Measurements from ENCODE around the gene CUX1. TPM values are rescaled to one million over a fixed set of nuclear protein-coding genes. Genes with fewer than 3 reads are reported as not detected.

The CUX1 gene
- total RNA-seq, 1 experiment from 2014 or later = 64.3 TPM

DNA sequence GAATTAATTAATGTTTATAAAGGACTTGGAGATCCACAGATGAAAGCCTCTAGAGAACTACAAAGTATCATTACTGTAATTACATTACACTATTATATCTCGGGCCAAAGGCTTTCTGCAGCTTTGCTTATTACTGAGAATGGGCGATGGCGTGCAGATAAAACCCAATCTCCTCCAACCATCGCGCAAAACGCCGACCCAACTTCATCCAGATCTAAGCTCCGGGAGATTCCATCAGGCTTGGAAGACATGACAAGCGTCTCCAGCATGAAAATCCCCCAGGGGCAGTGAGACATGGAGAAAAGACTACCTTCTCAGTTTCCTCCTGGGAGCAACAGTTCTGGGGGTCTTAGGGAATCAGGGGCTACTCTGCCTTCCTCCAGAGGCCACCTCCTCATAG, 42.2 kb upstream of the CUX1 start:
- POLR2A ChIA-PET = no interaction called here
- H3K4me3 Mint-ChIP-seq = no peak overlapping the region
- no peak for DNase-seq (ENCODE audit: low spot score)
- ATAC-seq = no peak
- no peaks in the 10 kb centered on the region for H3K36me3 Mint-ChIP-seq
- peaks cover 7% of the 10 kb centered on the region for H3K4me1 Mint-ChIP-seq
- H3K27me3 Mint-ChIP-seq (ENCODE audit: low read depth) = peaks cover 4% of the 10 kb centered on the region; the same call in 1 of the 2 replicates
- H3K9me3 Mint-ChIP-seq = no peaks in the 10 kb centered on the region
- TF ChIP-seq ELF4 (CRISPR knock-in tag; IDR thresholded peaks at IDR 0.05; ENCODE audit: low read depth) = no peak
- no peak for TF ChIP-seq TEAD1 (CRISPR knock-in tag; IDR thresholded peaks at IDR 0.05)
- no peak for TF ChIP-seq FOXK1 (CRISPR knock-in tag; IDR thresholded peaks at IDR 0.05)
- TF ChIP-seq JAZF1 (CRISPR knock-in tag; IDR thresholded peaks at IDR 0.05) = no peak
- TF ChIP-seq, protein P1, sequence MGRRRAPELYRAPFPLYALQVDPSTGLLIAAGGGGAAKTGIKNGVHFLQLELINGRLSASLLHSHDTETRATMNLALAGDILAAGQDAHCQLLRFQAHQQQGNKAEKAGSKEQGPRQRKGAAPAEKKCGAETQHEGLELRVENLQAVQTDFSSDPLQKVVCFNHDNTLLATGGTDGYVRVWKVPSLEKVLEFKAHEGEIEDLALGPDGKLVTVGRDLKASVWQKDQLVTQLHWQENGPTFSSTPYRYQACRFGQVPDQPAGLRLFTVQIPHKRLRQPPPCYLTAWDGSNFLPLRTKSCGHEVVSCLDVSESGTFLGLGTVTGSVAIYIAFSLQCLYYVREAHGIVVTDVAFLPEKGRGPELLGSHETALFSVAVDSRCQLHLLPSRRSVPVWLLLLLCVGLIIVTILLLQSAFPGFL (CRISPR knock-in tag; IDR thresholded peaks at IDR 0.05; ENCODE audit: borderline replicate concordance) = no peak
- no peak for TF ChIP-seq ATF1 (CRISPR knock-in tag; IDR thresholded peaks at IDR 0.05)
- no peak for TF ChIP-seq CREM (CRISPR knock-in tag; IDR thresholded peaks at IDR 0.05)
- TF ChIP-seq NR3C1 (CRISPR knock-in tag; conservative IDR thresholded peaks at IDR 0.05; ENCODE audit: low read depth) = no peak
- TF ChIP-seq, protein P2, sequence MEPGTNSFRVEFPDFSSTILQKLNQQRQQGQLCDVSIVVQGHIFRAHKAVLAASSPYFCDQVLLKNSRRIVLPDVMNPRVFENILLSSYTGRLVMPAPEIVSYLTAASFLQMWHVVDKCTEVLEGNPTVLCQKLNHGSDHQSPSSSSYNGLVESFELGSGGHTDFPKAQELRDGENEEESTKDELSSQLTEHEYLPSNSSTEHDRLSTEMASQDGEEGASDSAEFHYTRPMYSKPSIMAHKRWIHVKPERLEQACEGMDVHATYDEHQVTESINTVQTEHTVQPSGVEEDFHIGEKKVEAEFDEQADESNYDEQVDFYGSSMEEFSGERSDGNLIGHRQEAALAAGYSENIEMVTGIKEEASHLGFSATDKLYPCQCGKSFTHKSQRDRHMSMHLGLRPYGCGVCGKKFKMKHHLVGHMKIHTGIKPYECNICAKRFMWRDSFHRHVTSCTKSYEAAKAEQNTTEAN (CRISPR knock-in tag; IDR thresholded peaks at IDR 0.05) = no peak
- TF ChIP-seq, protein P3, sequence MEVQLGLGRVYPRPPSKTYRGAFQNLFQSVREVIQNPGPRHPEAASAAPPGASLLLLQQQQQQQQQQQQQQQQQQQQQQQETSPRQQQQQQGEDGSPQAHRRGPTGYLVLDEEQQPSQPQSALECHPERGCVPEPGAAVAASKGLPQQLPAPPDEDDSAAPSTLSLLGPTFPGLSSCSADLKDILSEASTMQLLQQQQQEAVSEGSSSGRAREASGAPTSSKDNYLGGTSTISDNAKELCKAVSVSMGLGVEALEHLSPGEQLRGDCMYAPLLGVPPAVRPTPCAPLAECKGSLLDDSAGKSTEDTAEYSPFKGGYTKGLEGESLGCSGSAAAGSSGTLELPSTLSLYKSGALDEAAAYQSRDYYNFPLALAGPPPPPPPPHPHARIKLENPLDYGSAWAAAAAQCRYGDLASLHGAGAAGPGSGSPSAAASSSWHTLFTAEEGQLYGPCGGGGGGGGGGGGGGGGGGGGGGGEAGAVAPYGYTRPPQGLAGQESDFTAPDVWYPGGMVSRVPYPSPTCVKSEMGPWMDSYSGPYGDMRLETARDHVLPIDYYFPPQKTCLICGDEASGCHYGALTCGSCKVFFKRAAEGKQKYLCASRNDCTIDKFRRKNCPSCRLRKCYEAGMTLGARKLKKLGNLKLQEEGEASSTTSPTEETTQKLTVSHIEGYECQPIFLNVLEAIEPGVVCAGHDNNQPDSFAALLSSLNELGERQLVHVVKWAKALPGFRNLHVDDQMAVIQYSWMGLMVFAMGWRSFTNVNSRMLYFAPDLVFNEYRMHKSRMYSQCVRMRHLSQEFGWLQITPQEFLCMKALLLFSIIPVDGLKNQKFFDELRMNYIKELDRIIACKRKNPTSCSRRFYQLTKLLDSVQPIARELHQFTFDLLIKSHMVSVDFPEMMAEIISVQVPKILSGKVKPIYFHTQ (CRISPR knock-in tag; IDR thresholded peaks at IDR 0.05) = no peak
- TF ChIP-seq, protein P4, sequence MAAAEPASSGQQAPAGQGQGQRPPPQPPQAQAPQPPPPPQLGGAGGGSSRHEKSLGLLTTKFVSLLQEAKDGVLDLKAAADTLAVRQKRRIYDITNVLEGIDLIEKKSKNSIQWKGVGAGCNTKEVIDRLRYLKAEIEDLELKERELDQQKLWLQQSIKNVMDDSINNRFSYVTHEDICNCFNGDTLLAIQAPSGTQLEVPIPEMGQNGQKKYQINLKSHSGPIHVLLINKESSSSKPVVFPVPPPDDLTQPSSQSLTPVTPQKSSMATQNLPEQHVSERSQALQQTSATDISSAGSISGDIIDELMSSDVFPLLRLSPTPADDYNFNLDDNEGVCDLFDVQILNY (CRISPR knock-in tag; IDR thresholded peaks at IDR 0.05) = no peak
- TF ChIP-seq ZNF121 (CRISPR knock-in tag; IDR thresholded peaks at IDR 0.05) = no peak
- no peak for TF ChIP-seq RORB (CRISPR knock-in tag; IDR thresholded peaks at IDR 0.05)
- no peak overlapping the region for H3K27ac Mint-ChIP-seq
- CTCF ChIA-PET = interaction anchor here (1.0 to 2.0 kb wide), 2 partner anchors 73 to 232 kb away, joined by 3 to 5 read pairs; no protein-coding TSS in a partner anchor

DNA sequence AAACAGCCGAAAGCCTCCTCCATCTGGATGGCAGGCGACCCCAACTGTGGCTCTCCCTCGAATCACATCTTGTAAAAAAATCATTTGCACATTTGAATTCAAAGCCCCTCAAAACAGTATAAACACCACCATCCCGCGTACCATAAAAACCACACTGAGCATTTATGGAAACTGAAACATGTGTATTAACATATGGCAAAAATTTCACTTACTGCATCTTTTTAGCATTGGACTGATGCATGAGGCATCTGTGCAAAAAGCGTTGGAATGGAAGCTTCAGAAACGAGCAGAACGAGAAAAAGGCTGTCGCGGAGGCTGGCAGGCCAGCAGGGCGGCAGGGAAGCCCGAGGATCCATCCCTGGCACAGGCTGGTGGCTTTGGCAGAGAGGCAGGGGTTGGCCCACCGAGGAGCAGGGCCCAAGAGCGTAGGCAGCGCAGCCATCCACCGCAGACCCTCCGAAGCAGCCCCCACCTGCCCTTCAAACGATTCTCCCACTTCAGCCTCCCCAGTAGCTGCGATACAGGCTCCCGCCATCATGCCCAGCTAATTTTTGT, 39.3 kb upstream of the CUX1 start:
- Mint-ChIP-seq H3K36me3 (no peaks in the 10 kb centered on the region), H3K27me3 (ENCODE audit: low read depth) (peaks cover 4% of the 10 kb centered on the region; the same call in 1 of the 2 replicates), H3K4me3 (no peak overlapping the region), H3K27ac (no peak overlapping the region), H3K9me3 (no peaks in the 10 kb centered on the region), H3K4me1 (peaks cover 7% of the 10 kb centered on the region)
- DNase-seq (ENCODE audit: low spot score) = no peak
- ChIA-PET CTCF (no interaction called here), POLR2A (no interaction called here)
- no peak for ATAC-seq
- TF ChIP-seq, protein P5, sequence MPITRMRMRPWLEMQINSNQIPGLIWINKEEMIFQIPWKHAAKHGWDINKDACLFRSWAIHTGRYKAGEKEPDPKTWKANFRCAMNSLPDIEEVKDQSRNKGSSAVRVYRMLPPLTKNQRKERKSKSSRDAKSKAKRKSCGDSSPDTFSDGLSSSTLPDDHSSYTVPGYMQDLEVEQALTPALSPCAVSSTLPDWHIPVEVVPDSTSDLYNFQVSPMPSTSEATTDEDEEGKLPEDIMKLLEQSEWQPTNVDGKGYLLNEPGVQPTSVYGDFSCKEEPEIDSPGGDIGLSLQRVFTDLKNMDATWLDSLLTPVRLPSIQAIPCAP (CRISPR knock-in tag; IDR thresholded peaks at IDR 0.05) = no peak
- TF ChIP-seq ZNF317 (CRISPR knock-in tag; IDR thresholded peaks at IDR 0.05; ENCODE audit: borderline replicate concordance, low read depth) (no peak), NR1H2 (CRISPR knock-in tag; IDR thresholded peaks at IDR 0.05) (no peak), ATF1 (CRISPR knock-in tag; IDR thresholded peaks at IDR 0.05) (no peak), MXD4 (CRISPR knock-in tag; IDR thresholded peaks at IDR 0.05; ENCODE audit: borderline replicate concordance) (no peak), TP53 (CRISPR knock-in tag; IDR thresholded peaks at IDR 0.05) (no peak)
- TF ChIP-seq, protein P4 (CRISPR knock-in tag; IDR thresholded peaks at IDR 0.05) = no peak
- TF ChIP-seq, protein P6, sequence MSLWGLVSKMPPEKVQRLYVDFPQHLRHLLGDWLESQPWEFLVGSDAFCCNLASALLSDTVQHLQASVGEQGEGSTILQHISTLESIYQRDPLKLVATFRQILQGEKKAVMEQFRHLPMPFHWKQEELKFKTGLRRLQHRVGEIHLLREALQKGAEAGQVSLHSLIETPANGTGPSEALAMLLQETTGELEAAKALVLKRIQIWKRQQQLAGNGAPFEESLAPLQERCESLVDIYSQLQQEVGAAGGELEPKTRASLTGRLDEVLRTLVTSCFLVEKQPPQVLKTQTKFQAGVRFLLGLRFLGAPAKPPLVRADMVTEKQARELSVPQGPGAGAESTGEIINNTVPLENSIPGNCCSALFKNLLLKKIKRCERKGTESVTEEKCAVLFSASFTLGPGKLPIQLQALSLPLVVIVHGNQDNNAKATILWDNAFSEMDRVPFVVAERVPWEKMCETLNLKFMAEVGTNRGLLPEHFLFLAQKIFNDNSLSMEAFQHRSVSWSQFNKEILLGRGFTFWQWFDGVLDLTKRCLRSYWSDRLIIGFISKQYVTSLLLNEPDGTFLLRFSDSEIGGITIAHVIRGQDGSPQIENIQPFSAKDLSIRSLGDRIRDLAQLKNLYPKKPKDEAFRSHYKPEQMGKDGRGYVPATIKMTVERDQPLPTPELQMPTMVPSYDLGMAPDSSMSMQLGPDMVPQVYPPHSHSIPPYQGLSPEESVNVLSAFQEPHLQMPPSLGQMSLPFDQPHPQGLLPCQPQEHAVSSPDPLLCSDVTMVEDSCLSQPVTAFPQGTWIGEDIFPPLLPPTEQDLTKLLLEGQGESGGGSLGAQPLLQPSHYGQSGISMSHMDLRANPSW (CRISPR knock-in tag; conservative IDR thresholded peaks at IDR 0.05; ENCODE audit: low read depth) = no peak
- TF ChIP-seq, protein P7, sequence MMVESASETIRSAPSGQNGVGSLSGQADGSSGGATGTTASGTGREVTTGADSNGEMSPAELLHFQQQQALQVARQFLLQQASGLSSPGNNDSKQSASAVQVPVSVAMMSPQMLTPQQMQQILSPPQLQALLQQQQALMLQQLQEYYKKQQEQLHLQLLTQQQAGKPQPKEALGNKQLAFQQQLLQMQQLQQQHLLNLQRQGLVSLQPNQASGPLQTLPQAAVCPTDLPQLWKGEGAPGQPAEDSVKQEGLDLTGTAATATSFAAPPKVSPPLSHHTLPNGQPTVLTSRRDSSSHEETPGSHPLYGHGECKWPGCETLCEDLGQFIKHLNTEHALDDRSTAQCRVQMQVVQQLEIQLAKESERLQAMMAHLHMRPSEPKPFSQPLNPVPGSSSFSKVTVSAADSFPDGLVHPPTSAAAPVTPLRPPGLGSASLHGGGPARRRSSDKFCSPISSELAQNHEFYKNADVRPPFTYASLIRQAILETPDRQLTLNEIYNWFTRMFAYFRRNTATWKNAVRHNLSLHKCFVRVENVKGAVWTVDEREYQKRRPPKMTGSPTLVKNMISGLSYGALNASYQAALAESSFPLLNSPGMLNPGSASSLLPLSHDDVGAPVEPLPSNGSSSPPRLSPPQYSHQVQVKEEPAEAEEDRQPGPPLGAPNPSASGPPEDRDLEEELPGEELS (CRISPR knock-in tag; IDR thresholded peaks at IDR 0.05) = no peak
